HG03439 (cell line): ENCODE results near the gene MIEN1.
"Not testable (repeated sequence)": the region's sequence is repeated elsewhere in the genome, so short reads cannot be mapped to it uniquely, and the experiment has no call there.

Experiments
- ATAC-seq: cut with Tn5 transposase; IDR thresholded peaks from one replicate; pipeline ENCODE4 v1.9.1; 2021; ENCODE audit warnings: mild to moderate bottlenecking, moderate library complexity; ENCODE audit not compliant: unreplicated experiment

MIEN1 gene

GRCh38 chr17:39719563-39720355 lies 10.6 kb downstream of the MIEN1 start:
- no peak for ATAC-seq

GRCh38 chr17:39717660-39718059 lies 12.7 kb downstream of the MIEN1 start:
- ATAC-seq: no peak

DNA sequence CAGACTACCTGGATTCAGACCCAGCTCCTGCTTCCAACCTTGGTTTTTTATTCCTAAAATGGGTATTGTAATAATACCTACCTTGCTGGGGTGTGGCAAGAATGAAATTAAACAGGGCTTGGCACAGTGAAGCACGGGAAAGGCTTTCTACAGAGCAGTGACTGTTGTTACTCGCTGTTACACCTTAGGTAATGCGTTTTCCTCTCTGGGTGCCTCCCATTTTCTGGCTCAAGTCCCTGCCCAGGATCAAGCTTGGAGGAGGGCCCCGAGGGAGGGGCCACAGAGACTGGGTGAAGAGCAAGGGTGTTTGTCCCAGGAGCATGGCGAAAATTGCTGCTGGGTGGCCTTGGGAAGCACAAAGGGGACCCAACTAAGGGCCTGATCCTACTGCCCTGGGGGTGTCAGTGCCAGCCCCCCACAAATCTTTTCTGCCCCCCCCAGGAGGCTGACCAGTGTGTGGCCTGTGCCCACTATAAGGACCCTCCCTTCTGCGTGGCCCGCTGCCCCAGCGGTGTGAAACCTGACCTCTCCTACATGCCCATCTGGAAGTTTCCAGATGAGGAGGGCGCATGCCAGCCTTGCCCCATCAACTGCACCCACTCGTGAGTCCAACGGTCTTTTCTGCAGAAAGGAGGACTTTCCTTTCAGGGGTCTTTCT lies 13.3 kb downstream of the MIEN1 start:
- ATAC-seq: no peak

DNA sequence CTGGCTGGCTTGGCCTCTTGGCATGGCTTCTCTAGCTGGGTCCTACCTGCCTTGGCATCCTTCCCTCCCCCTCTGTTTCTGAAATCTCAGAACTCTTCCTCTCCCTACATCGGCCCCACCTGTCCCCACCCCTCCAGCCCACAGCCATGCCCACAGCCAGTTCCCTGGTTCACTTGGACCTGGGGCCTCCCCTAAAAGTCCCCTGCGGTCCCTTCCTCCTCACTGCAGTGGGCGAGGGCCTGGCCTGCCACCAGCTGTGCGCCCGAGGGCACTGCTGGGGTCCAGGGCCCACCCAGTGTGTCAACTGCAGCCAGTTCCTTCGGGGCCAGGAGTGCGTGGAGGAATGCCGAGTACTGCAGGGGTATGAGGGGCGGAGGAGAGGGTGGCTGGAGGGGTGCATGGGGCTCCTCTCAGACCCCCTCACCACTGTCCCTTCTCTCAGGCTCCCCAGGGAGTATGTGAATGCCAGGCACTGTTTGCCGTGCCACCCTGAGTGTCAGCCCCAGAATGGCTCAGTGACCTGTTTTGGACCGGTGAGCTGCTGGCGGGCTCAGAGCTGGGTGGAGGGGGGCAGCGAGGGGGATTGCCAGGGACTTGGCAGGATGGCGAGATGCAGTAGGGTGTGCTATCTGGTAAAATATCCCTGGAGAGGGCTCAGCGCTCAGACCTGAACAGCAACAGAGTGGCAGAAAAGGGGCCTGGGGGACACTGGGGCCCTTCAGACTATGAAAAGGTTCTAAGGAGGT lies 14.1 kb downstream of the MIEN1 start:
- no peak for ATAC-seq

DNA sequence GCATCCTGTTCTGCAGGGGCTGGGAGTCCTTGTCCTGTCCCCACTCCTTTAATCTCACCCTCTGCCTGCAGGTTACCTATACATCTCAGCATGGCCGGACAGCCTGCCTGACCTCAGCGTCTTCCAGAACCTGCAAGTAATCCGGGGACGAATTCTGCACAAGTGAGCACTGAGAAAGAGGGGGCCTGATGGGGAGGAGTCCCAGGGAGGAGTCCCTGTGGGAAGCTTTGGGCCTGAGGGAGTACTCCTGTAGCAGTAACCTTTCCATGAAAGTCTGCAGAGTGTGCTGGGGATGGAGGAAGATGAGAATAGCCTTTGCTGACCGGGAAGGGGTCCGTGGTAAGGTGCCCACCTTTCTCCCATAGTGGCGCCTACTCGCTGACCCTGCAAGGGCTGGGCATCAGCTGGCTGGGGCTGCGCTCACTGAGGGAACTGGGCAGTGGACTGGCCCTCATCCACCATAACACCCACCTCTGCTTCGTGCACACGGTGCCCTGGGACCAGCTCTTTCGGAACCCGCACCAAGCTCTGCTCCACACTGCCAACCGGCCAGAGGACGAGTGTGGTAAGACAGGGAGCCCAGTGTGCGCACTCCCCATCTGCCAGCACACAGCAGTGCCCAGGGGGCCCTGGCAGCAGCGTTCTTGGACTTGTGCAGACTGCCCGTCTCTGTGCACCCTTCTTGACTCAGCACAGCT lies 14.8 kb downstream of the MIEN1 start:
- no peak for ATAC-seq

DNA sequence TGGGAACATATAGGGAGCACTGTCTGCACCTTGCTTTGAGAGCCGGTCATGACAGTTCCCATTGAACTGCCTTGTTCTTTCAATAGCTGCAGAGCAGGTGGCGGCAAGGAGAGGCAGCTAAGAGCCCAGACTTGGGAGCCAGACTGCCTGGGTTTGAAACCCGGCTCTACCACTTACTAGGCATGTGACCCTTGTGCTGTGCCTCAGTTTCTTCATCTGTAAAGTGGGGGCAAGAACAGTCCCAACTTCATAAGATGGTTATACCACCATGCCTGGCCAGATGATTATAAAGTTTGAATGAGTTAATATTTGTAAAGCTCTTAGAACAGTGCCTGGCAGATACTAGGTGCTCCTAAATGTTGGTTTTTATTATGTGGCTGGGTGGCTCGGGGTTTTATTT lies 16.1 kb downstream of the MIEN1 start:
- no peak for ATAC-seq

- no peak for ATAC-seq
Observed at GRCh38 chr17:39711851-39712250, 18.5 kb downstream of the MIEN1 start.

- not testable (repeated sequence) for ATAC-seq
Observed at GRCh38 chr17:39711071-39711470, 19.3 kb downstream of the MIEN1 start.

DNA sequence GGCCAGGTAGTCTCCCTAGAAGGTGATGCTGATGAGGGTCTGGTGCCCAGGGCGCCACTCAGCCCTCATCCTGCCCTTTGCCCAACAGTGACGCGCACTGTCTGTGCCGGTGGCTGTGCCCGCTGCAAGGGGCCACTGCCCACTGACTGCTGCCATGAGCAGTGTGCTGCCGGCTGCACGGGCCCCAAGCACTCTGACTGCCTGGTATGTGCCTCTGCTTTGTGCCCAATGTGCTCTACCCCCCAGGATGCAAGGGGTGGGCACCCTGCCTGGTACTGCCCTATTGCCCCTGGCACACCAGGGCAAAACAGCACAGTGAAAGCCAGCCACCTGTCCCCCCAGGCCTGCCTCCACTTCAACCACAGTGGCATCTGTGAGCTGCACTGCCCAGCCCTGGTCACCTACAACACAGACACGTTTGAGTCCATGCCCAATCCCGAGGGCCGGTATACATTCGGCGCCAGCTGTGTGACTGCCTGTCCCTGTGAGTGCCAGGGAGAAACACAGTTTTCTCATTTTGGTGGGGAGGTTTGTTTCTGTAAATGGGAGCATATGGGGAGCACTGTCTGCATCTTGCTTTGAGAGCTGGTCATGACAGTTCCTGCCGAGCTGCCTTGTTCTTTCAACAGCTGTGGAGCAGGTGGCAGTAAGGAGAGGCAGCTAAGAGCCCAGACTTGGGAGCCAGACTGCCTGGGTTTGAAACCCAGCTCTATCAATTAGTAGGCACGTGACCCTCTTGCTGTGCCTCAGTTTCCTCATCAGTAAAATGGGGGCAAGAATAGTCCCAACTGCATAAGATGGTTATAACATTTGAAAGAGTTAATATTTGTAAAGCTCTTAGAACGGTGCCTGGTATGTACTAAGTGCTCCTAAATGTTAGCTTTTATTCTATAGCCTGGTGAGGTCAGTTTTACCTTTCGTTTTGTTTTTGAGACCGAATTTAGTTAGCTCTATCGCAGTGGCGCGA lies 20.1 kb downstream of the MIEN1 start:
- ATAC-seq: no peak

DNA sequence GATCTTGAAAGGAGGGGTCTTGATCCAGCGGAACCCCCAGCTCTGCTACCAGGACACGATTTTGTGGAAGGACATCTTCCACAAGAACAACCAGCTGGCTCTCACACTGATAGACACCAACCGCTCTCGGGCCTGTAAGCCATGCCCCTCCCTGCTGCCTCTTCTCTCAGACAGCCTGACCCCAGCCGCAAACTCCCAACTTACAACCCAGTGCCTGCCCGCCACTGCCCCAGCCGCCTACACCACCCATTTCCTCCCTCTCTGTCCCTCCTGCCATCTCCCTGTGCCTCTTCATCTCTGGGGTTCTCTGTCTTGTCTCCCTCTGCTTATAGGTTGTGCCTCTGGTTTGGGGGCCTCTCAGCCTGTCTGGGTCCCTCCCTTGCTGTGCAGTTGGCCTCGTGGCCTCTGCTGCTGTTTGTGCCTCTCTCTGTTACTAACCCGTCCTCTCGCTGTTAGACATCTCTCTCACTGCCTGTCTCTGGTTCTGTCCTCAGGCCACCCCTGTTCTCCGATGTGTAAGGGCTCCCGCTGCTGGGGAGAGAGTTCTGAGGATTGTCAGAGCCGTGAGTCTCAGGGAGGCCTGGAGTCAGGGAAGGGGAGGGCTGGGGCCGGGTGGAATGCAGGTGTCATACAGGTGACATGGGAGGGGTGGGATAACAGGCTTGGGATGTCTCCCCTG lies 20.9 kb downstream of the MIEN1 start:
- ATAC-seq: no peak

DNA sequence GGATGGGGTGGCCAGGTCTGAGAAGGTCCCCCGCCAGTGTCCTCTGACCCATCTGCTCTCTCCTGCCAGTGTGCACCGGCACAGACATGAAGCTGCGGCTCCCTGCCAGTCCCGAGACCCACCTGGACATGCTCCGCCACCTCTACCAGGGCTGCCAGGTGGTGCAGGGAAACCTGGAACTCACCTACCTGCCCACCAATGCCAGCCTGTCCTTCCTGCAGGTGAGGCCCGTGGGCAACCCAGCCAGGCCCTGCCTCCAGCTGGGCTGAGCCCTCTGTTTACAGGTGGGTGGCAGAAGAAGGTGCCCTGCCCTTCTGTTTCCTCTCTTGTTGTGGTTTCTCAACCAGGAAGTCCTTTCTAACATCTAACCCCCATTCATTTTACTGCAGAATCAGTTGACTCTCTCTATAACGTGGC lies 23.4 kb downstream of the MIEN1 start:
- ATAC-seq: no peak

DNA sequence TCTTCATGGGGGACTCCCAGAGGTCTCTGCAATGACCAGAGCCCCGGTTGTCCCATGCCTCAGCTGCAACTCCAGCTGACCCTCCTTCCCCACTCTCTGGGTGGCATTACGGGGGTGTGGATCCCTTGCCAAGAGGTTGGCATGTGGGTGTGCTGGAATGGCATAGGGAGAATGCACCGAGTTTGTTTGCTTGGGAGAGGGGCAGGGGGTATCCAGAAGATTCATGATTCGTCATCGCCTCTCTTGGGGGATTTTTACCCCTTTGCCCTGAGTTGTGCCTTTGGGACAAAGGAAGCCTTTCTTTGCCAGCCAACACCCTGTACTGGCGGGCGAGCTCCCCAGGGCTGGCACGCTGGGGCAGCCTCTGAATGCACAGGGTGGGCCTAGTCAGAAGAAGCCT lies 23.9 kb downstream of the MIEN1 start:
- ATAC-seq: no peak

DNA sequence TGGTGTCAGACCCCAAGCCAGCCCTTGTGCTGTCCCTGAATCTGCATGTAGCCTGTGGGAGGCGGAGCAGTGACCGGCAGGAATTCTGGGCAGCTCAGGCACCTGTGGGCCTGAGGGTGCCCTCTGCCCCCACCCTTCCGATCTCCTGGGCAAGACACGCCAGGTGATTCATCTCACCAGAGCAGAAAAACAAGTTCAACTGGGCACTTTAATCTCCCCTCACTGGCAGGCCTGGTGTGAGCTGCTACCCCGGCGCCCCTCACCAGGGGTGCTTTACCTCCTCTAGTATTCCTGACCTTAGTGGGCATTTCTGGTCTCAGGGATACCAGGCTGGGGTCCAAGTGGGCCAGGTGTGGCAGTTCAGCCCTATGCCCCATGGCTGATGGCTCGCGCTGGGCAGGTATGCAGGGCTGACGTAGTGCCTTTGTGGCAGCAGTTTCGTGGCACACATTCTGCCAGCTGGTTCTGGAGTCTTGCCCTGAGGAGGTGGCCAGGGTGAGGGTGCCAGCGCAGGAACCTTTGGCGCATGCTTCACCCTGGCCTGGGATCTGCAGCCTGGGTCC lies 24.5 kb downstream of the MIEN1 start:
- no peak for ATAC-seq

- no peak for ATAC-seq
Observed at GRCh38 chr17:39704821-39705551, 25.3 kb downstream of the MIEN1 start.

DNA sequence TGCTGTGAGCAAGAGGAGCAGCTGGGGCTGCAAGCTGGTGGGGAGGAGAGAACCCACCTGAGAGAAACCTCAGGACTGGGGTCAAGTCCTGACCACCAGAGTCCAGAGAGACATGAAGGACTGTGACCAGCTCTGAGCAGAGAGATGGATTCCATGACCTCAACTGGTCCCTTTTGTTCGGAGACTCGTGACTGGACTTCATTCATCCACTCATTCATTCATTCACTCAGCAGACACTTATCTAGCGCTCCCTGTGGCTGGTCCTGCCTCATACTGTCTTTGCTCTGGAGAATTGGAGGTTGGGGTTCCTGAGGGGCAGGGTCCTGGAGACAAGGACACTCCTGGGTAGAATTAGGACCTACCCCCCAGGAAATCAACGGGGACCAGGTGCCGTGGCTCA lies 26.4 kb downstream of the MIEN1 start:
- ATAC-seq: no peak

GRCh38 chr17:39702901-39703893 lies 27.1 kb downstream of the MIEN1 start:
- no peak for ATAC-seq

GRCh38 chr17:39701784-39702422 lies 28.4 kb downstream of the MIEN1 start:
- ATAC-seq: no peak
